ENCODE results near the gene GSKIP.

The GSKIP gene

DNA sequence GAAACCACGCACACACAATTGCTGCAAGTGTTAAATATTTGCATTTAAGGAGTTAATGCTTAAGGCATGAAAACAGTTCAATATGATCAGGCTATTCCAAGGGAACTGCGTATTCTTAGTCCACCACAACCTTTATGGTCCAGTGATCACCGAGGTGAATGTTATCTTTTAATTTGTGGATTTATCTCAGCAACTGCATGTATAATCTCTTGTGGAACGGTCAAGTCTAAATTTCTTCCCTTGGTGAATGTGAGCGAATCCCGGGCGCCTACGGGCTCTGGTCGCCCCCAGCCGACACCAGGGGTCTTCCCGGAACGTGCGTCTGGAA lies 27.6 kb downstream of the GSKIP start:
- H3K4me3 ChIP-seq (ENCODE audit: low read length), result peak overlapping the region; percentile 66
- no peak for TF ChIP-seq CTCF (IDR thresholded peaks at IDR 0.05; ENCODE audit: insufficient read depth, low read depth, low read length, missing control alignments)
- no peak for DNase-seq (ENCODE audit: low read depth)

- DNase-seq (ENCODE audit: low read depth), result peak; percentile 98
- TF ChIP-seq CTCF (IDR thresholded peaks at IDR 0.05; ENCODE audit: insufficient read depth, low read depth, low read length, missing control alignments), result no peak
- peak overlapping the region; percentile 73 for H3K4me3 ChIP-seq (ENCODE audit: low read length)
Observed at GRCh38 chr14:96391293-96392118, 28.2 kb downstream of the GSKIP start.

DNA sequence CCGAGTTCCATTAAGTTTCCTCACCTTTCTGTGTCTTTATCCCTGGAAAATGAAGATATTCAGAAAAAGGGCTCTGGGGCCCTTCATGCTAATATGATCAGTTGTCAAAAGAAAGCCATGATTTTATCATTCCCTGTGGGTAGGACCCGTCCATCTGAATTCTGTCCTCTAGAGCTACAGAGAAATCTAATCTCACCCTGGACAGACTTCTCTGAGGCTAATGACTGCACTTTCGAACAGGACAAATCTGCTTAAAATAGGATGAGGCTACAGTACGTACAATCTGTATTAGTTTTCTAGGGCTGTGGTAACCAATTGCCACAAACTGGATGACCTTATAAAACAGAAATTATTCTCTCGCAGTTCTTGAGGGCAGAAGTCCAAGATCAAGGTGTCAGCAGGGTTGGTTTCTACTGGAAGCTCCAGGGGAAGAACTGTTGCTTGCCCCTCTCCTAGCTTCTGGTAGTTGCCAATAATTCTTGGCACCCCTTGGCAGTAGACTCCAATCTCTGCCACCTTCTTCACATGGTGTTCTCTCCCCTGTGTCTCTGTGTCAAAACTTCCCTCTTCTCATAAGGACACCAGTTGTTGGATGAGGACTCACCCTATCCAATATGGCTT lies 29.9 kb downstream of the GSKIP start:
- TF ChIP-seq CTCF (IDR thresholded peaks at IDR 0.05; ENCODE audit: insufficient read depth, low read depth, low read length, missing control alignments), result no peak
- H3K4me3 ChIP-seq (ENCODE audit: low read length), result no peak overlapping the region
- DNase-seq (ENCODE audit: low read depth), result no peak

DNA sequence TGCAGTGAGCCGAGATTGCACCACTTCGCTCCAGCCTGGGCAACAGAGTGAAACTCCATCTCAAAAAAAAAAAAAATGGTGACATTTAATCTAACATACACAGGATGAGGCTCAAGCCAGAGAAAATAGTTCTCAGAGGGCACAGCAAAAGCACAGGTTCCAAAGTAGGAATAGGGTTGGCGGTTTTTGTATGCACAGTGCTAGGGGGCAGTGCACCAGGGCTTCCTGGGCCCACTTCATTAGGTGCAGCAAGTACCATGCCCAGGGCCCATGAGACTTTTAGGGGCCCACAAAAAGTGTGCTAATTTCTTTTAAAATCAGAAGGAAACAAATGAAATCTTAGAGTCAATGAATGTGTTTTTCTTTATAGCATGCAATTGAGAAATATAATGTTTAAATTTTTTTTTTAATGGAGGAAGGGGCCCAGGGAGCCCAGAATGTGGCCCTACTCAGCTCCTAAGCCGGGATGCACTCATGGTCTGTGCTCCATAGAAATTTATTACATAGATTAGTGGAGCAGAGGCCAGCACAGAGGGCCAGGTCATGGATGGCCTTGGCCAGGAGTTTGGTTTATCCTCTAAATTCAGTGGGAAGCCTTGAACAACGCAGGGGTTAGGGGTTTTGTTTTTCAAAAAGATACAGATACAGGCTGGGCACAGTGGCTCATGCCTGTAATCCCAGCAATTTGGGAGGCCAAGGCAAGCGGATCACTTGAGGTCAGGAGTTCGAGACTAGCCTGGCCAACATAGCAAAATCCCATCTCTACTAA lies 30.9 kb downstream of the GSKIP start:
- no peak for TF ChIP-seq CTCF (IDR thresholded peaks at IDR 0.05; ENCODE audit: insufficient read depth, low read depth, low read length, missing control alignments)
- no peak overlapping the region for H3K4me3 ChIP-seq (ENCODE audit: low read length)

DNA sequence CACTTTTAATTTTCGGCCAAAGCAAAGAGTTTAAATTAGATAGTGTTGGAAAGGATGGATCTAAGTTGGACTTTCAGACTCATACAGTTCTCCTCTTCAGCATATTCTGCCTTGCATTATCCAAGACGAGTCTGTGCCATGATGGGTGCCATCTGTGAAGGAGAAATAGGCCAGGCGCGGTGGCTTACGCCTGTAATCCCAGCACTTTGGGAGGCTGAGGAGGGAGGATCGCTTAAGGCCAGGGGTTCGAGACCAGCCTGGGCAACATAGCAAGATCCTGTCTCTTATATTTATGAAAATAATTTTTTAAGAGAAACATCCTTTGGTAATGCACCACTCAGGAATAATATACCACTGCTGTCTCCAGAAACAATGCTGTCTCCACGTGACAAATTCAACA lies 35.1 kb downstream of the GSKIP start:
- no peak for DNase-seq (ENCODE audit: low read depth)
- TF ChIP-seq CTCF (IDR thresholded peaks at IDR 0.05; ENCODE audit: insufficient read depth, low read depth, low read length, missing control alignments), result no peak

More for the DNA sequence above, 30.9 kb downstream of the GSKIP start:
- DNase-seq (ENCODE audit: low read depth), result no peak

GRCh38 chr14:96398921-96399320 lies 35.6 kb downstream of the GSKIP start:
- H3K4me3 ChIP-seq (ENCODE audit: low read length), result no peak overlapping the region
- TF ChIP-seq CTCF (IDR thresholded peaks at IDR 0.05; ENCODE audit: insufficient read depth, low read depth, low read length, missing control alignments), result no peak
- DNase-seq (ENCODE audit: low read depth), result no peak

More for the DNA sequence above, 35.1 kb downstream of the GSKIP start:
- no peak overlapping the region for H3K4me3 ChIP-seq (ENCODE audit: low read length)
